Fibroblast of lung (primary cell): ENCODE results near the gene CDKN3. TPM values are rescaled to one million over a fixed set of nuclear protein-coding genes. Genes with fewer than 3 reads are reported as not detected.
"Not testable (repeated sequence)": the region's sequence is repeated elsewhere in the genome, so short reads cannot be mapped to it uniquely, and the experiment has no call there.

Source experiments
- DNase-seq, 2 donors: peaks; one replicate each; pipeline versions ENCODE4 v3.0.0 to v3.0.0-alpha.2; 2010; ENCODE audit warnings: low read depth in 2 of 2
- H2AFZ ChIP-seq: 2 replicates; pipeline ENCODE4 v1.5.1; 2012; ENCODE audit warnings: low read length, control low read depth, inconsistent platforms
- H3K27ac ChIP-seq: 2 replicates; pipeline ENCODE4 v1.5.1; 2011; ENCODE audit warnings: low read length, control low read depth; ENCODE audit not compliant: insufficient read depth
- H3K27me3 ChIP-seq: 2 replicates; pipeline ENCODE4 v1.5.1; 2011; ENCODE audit warnings: mild to moderate bottlenecking, low read length; ENCODE audit not compliant: control insufficient read depth, insufficient read depth
- H3K36me3 ChIP-seq: 2 replicates; pipeline ENCODE4 v1.5.1; 2011; ENCODE audit warnings: low read length; ENCODE audit not compliant: control insufficient read depth, insufficient read depth
- H3K4me1 ChIP-seq: 2 replicates; pipeline ENCODE4 v1.5.1; 2011; ENCODE audit warnings: low read length; ENCODE audit not compliant: control insufficient read depth, insufficient read depth; ENCODE audit errors: extremely low read depth
- H3K4me2 ChIP-seq: 2 replicates; pipeline ENCODE4 v1.5.1; 2011; ENCODE audit warnings: low read length, control low read depth; ENCODE audit not compliant: insufficient read depth; ENCODE audit errors: extremely low read depth
- H3K4me3 ChIP-seq, 4 experiments: fragments of 200-600 bp in 1 of 4; sonication (generic) in 1 of 4; replicated peaks in 1 of 4; 2 replicates each; pipeline ENCODE4 v1.5.1; 2011 to 2016; ENCODE audit warnings: low read length in 4 of 4, low read depth in 3 of 4, mild to moderate bottlenecking in 3 of 4, control low read depth in 2 of 4, inconsistent platforms in 1 of 4, mixed read lengths in 1 of 4; ENCODE audit not compliant: insufficient read depth in 1 of 4; ENCODE audit errors: control extremely low read depth in 1 of 4
- H3K79me2 ChIP-seq: 2 replicates; pipeline ENCODE4 v1.5.1; 2012; ENCODE audit warnings: mild to moderate bottlenecking, low read length, inconsistent platforms; ENCODE audit not compliant: control insufficient read depth, insufficient read depth
- H3K9ac ChIP-seq: 2 replicates; pipeline ENCODE4 v1.5.1; 2011; ENCODE audit warnings: mild to moderate bottlenecking, low read length, control low read depth; ENCODE audit not compliant: insufficient read depth
- H3K9me3 ChIP-seq: 2 replicates; pipeline ENCODE4 v1.5.1; 2012; ENCODE audit warnings: low read depth, low read length; ENCODE audit not compliant: control insufficient read depth, insufficient read depth
- H4K20me1 ChIP-seq: 2 replicates; pipeline ENCODE4 v1.5.1; 2011; ENCODE audit warnings: low read length; ENCODE audit not compliant: control insufficient read depth, insufficient read depth; ENCODE audit errors: extremely low read depth
- EZH2 ChIP-seq: IDR thresholded peaks from 2 replicates; pipeline ENCODE4 v1.5.1; 2012; ENCODE audit warnings: low read length, control low read depth, mild to moderate bottlenecking; ENCODE audit errors: missing control alignments
- polyA plus RNA-seq, 2 donors: library from polyadenylated mRNA; depleted of rRNA in 1 of 2; stranded (reverse) in 1 of 2; unstranded in 1 of 2; fragments of >200 nt; gene quantifications; 2 replicates each; pipeline ENCODE4 v1.2.1, GENCODE V29; 2011 to 2012; ENCODE audit warnings: missing spikeins in 1 of 2
- total RNA-seq: library from RNA; depleted of rRNA; stranded (reverse); fragments of >200 nt; gene quantifications from 2 replicates; pipeline ENCODE4 v1.2.1, GENCODE V29; 2014
- TF ChIP-seq, protein P1 (sequence below), 2 donors: IDR thresholded peaks in 1 of 2; conservative IDR thresholded peaks in 1 of 2; 1 replicate in 1 of 2; 2 replicates in 1 of 2; pipeline ENCODE4 v1.5.1; 2011 to 2012; ENCODE audit warnings: low read length in 2 of 2, control low read depth in 1 of 2, inconsistent platforms in 1 of 2, low read depth in 1 of 2, mild to moderate bottlenecking in 1 of 2

The CDKN3 gene
- total and polyA plus RNA-seq, 2 donors (not counting 1 experiment from before 2014, with no cell fraction given): 27.0 to 51.5 TPM

DNA sequence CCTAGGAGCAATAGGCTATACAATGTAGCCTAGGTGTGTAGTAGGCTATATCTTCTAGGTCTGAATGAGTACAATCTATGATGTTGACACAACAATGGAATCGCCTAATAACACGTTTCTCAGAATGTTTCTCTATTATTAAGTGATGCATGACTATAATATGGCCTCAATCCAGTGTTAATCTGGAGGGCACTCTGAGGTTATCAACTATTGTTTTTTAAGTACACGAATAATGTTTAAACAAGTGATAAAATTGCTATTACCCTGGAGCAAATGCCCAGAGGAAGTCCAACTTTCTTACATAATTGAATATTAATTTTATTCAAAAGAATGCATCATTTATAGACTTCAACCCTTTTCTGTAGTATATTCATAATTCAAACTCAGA is 60.8 kb downstream of the CDKN3 start:
- TF ChIP-seq EZH2: no peak
- TF ChIP-seq, protein P1, sequence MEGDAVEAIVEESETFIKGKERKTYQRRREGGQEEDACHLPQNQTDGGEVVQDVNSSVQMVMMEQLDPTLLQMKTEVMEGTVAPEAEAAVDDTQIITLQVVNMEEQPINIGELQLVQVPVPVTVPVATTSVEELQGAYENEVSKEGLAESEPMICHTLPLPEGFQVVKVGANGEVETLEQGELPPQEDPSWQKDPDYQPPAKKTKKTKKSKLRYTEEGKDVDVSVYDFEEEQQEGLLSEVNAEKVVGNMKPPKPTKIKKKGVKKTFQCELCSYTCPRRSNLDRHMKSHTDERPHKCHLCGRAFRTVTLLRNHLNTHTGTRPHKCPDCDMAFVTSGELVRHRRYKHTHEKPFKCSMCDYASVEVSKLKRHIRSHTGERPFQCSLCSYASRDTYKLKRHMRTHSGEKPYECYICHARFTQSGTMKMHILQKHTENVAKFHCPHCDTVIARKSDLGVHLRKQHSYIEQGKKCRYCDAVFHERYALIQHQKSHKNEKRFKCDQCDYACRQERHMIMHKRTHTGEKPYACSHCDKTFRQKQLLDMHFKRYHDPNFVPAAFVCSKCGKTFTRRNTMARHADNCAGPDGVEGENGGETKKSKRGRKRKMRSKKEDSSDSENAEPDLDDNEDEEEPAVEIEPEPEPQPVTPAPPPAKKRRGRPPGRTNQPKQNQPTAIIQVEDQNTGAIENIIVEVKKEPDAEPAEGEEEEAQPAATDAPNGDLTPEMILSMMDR (conservative IDR thresholded peaks at IDR 0.05 in 1 of 2, IDR thresholded peaks at IDR 0.05 in 1 of 2; ENCODE audit: low read depth in 1 of 2, low read length in 2 of 2): no peak
- Histone ChIP-seq H3K4me2 (no peak overlapping the region), H2AFZ (no peak overlapping the region), H3K4me3 (no peak overlapping the region), H3K9ac (no peak overlapping the region), H3K79me2 (no peaks in the 10 kb centered on the region), H4K20me1 (no peaks in the 10 kb centered on the region), H3K27ac (no peak overlapping the region), H3K4me1 (no peaks in the 10 kb centered on the region), H3K36me3 (no peaks in the 10 kb centered on the region), H3K27me3 (no peaks in the 10 kb centered on the region), H3K9me3 (no peaks in the 10 kb centered on the region)
- no peak for DNase-seq

DNA sequence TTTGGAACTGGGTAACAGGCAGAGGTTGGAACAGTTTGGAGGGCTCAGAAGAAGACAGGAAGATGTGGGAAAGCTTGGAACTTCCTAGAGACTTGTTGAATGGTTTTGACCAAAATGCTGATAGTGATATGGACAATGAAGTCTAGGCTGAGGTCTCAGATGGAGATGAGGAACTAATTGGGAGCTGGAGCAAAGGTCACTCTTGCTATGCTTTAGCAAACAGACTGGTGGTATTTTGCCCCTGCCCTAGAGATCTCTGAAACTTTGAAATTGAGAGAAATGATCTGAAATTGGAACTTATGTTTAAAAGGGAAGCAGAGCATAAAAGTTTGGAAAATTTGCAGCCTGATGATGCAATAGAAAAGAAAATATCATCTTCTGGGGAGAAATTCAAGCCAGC is 61.7 kb downstream of the CDKN3 start:
- not testable (repeated sequence) for H3K4me2 ChIP-seq, H4K20me1 ChIP-seq, H3K27ac ChIP-seq, H3K79me2 ChIP-seq, DNase-seq, H3K9ac ChIP-seq, H3K9me3 ChIP-seq, H3K27me3 ChIP-seq, H3K4me3 ChIP-seq, H2AFZ ChIP-seq, H3K4me1 ChIP-seq, H3K36me3 ChIP-seq

DNA sequence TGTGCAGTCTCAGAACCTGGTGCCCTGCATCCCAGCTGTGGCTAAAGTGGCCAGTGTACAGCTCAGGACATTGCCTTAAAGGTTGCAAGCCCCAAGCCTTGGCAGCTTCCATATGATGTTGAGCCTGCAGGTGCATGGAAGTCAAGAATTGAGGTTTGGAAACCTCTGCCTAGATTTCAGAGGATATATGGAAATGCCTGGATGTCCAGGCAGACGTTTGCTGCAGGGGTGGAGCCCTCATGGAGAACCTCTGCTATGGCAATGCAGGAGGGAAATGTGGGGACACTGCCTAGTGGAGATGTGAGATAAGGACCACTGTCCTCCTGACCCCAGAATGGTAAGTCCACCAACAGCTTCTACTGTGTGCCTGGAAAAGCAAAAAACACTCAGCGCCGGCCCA is 62.3 kb downstream of the CDKN3 start:
- no peak overlapping the region for H2AFZ ChIP-seq
- H3K4me3 ChIP-seq: no peak overlapping the region
- no peak overlapping the region for H3K4me2 ChIP-seq
- no peaks in the 10 kb centered on the region for H3K36me3 ChIP-seq
- H3K4me1 ChIP-seq: no peaks in the 10 kb centered on the region
- no peaks in the 10 kb centered on the region for H4K20me1 ChIP-seq
- no peak overlapping the region for H3K9ac ChIP-seq
- no peaks in the 10 kb centered on the region for H3K27me3 ChIP-seq
- TF ChIP-seq, protein P1 (conservative IDR thresholded peaks at IDR 0.05 in 1 of 2, IDR thresholded peaks at IDR 0.05 in 1 of 2; ENCODE audit: low read depth in 1 of 2, low read length in 2 of 2): no peak
- TF ChIP-seq EZH2: no peak
- no peaks in the 10 kb centered on the region for H3K9me3 ChIP-seq
- DNase-seq: no peak
- no peaks in the 10 kb centered on the region for H3K79me2 ChIP-seq
- no peak overlapping the region for H3K27ac ChIP-seq

DNA sequence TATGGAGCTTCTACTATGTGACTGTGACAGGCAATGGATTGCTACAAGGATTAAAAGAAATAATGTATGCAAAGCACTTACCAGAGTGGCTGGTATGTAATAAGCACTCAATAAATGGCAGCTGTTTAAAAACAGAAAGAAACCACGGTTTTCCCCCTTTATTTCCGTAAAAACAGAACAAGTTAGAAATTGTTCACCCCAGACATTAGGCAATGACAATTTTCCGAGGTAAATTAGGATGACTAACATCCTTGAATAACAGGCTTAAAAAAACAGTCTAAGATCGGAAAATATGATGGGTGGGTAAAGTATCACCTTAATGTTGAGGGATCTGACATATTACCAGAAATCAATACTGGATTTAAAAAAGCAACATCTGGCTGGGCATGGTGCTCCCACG is 65.2 kb downstream of the CDKN3 start:
- Histone ChIP-seq H3K4me3 (no peak overlapping the region), H3K4me2 (no peak overlapping the region), H3K9me3 (no peaks in the 10 kb centered on the region), H3K36me3 (no peaks in the 10 kb centered on the region), H3K27ac (no peak overlapping the region), H4K20me1 (no peaks in the 10 kb centered on the region), H3K79me2 (no peaks in the 10 kb centered on the region), H2AFZ (no peak overlapping the region), H3K27me3 (no peaks in the 10 kb centered on the region), H3K9ac (no peak overlapping the region), H3K4me1 (no peaks in the 10 kb centered on the region)
- peak in 1 of 2 donors; percentile 12 for DNase-seq
- TF ChIP-seq, protein P1 (conservative IDR thresholded peaks at IDR 0.05 in 1 of 2, IDR thresholded peaks at IDR 0.05 in 1 of 2; ENCODE audit: low read depth in 1 of 2, low read length in 2 of 2): no peak
- TF ChIP-seq EZH2: no peak
